Activated T-cell treated with anti-CD3 and anti-CD28 coated beads, Interleukin-2, amount 50 U/mL, for 24 hours (primary cell): ENCODE results near the gene TMEM50A.
"Not testable (repeated sequence)": the region's sequence is repeated elsewhere in the genome, so short reads cannot be mapped to it uniquely, and the experiment has no call there.

Experiments
- DNase-seq: peaks from one replicate; pipeline ENCODE4 v3.0.0-alpha.2; 2020
- H3K27ac Mint-ChIP-seq: 2 replicates; pipeline ENCODE4 v1.8.0; 2020; ENCODE audit warnings: mild to moderate bottlenecking, mixed read lengths
- H3K27me3 Mint-ChIP-seq: 2 replicates; pipeline ENCODE4 v1.8.0; 2020; ENCODE audit warnings: mixed read lengths
- H3K36me3 Mint-ChIP-seq: 2 replicates; pipeline ENCODE4 v1.8.0; 2020; ENCODE audit warnings: low read depth, mixed read lengths
- H3K4me1 Mint-ChIP-seq: 2 replicates; pipeline ENCODE4 v1.8.0; 2020; ENCODE audit warnings: low read depth, mixed read lengths
- H3K4me3 Mint-ChIP-seq: 2 replicates; pipeline ENCODE4 v1.8.0; 2020; ENCODE audit warnings: mild to moderate bottlenecking, moderate library complexity, mixed read lengths
- H3K9me3 Mint-ChIP-seq: 2 replicates; pipeline ENCODE4 v1.8.0; 2020; ENCODE audit warnings: mixed read lengths

TMEM50A gene

GRCh38 chr1:25322127-25322526 lies 16.0 kb upstream of the TMEM50A start:
- H3K4me3 Mint-ChIP-seq, H3K4me1 Mint-ChIP-seq, DNase-seq, H3K27ac Mint-ChIP-seq, H3K36me3 Mint-ChIP-seq, H3K27me3 Mint-ChIP-seq, H3K9me3 Mint-ChIP-seq: not testable (repeated sequence)

DNA sequence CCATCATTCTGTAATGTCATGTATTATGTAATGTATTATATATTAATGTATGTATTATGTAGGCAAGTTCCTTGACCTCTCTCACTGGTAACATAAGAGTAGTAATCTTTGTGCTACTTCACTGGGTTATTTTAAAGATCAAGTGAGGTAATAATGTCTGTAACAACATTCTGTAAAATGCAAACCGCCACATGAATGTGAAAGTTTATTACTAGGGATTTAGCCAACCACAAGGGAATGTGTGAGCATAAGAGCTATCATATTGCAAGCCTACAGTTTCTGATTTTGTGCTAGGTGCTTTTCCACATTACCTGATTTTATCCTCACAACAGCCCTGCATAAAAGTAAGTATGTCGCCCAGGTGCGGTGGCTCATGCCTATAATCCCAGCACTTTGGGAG lies 13.7 kb upstream of the TMEM50A start:
- not testable (repeated sequence) for H3K27me3 Mint-ChIP-seq, DNase-seq, H3K4me3 Mint-ChIP-seq, H3K27ac Mint-ChIP-seq, H3K9me3 Mint-ChIP-seq, H3K36me3 Mint-ChIP-seq, H3K4me1 Mint-ChIP-seq

DNA sequence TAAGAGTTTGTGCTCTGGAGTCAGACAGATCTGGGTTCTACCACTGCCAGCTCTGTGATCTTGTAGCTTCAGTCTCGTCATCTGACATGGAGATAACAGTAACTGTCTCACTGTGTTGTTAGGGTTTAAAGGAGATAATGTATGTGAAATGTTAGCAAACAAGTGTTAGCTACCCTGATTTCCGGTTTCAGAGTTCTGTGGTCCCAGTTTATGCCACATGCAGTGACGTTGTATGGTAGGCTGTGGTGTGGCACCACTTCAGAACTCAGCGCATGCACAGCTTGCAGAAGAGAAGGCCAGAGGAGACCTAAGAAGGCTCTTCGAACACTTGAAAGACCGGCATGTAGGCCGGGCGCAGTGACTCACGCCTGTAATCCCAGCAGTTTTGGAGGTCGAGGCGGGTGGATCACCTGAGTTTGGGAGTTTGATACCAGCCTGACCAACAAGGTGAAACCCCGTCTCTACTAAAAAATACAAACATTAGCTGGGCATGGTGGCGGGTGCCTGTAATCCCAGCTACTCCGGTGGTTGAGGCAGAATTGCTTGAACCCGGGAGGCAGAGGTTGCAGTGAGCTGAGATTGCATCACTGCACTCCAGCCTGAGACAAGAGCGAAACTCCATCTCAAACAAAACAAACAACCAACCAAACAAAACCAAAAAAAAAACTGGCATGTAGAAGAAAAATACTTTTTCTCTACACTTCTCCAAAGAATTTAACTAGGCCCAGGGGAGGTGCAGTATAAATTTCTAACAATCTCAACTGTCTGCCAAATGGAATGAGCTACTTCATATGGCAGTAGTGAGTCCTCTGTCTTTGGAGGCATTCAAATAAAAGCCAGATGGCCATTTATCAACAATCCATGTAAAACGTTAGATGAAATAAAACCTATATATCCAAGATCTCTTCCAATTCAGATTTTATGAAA lies 10.0 kb upstream of the TMEM50A start:
- peaks cover 30% of the 10 kb centered on the region for H3K4me1 Mint-ChIP-seq
- not testable (repeated sequence) for H3K27ac Mint-ChIP-seq, DNase-seq, H3K4me3 Mint-ChIP-seq, H3K9me3 Mint-ChIP-seq, H3K27me3 Mint-ChIP-seq, H3K36me3 Mint-ChIP-seq

GRCh38 chr1:25328791-25329185 lies 9.3 kb upstream of the TMEM50A start:
- not testable (repeated sequence) for H3K9me3 Mint-ChIP-seq, H3K27me3 Mint-ChIP-seq, H3K27ac Mint-ChIP-seq, H3K4me3 Mint-ChIP-seq, DNase-seq
- Mint-ChIP-seq H3K36me3 (peaks cover 12% of the 10 kb centered on the region), H3K4me1 (peaks cover 36% of the 10 kb centered on the region)

DNA sequence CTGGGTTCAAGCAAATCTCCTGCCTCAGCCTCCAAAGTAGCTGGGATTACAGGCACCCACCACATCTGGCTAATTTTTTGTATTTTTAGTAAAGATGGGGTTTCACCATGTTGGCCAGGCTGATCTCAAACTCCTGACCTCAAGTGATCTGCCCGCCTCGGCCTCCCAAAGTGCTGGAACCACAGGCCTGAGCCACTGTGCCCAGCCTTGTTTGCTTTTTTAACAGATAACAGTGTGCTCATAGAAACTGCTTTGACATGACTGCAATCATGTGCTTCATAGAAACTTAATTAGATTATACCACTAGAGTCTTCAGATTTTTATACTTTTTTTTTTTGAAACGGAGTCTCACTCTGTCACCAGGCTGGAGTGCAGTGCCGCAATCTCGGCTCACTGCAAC lies 8.8 kb upstream of the TMEM50A start:
- peaks cover 12% of the 10 kb centered on the region for H3K36me3 Mint-ChIP-seq
- H3K4me1 Mint-ChIP-seq = peaks cover 42% of the 10 kb centered on the region
- not testable (repeated sequence) for H3K4me3 Mint-ChIP-seq, DNase-seq, H3K9me3 Mint-ChIP-seq, H3K27me3 Mint-ChIP-seq
- H3K27ac Mint-ChIP-seq = peak overlapping the region; percentile 75

GRCh38 chr1:25329950-25330349 lies 8.2 kb upstream of the TMEM50A start:
- H3K4me3 Mint-ChIP-seq, DNase-seq, H3K9me3 Mint-ChIP-seq, H3K27me3 Mint-ChIP-seq: not testable (repeated sequence)
- peak overlapping the region; percentile 75 for H3K27ac Mint-ChIP-seq
- peaks cover 14% of the 10 kb centered on the region for H3K36me3 Mint-ChIP-seq
- H3K4me1 Mint-ChIP-seq = peaks cover 46% of the 10 kb centered on the region

DNA sequence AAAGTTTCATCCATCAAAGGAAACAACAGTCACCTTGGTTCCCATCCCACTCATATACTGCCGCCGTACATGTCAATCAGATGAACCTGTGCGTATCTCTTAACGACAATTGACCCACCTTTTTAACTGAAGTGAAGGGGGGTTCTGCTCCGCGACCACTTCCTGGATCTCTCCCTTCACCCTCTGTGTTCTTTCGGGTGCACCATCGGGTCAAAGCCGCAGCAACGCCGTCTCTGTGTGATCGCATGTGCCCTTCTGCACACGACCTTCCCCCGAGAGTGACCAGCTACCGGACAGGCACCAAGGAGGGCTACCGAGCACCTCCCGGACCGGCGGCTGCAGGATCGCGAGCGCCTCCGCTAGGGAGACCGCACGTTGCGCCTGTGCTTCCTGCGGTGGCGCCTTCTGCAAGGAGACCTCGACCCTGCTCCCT lies 1.2 kb upstream of the TMEM50A start:
- peak; percentile 55 for DNase-seq
- H3K27ac Mint-ChIP-seq = peak overlapping the region; percentile 89
- H3K9me3 Mint-ChIP-seq, H3K27me3 Mint-ChIP-seq: not testable (repeated sequence)
- peaks cover 45% of the 10 kb centered on the region for H3K36me3 Mint-ChIP-seq
- H3K4me3 Mint-ChIP-seq = peak overlapping the region; percentile 95
- peaks cover 51% of the 10 kb centered on the region for H3K4me1 Mint-ChIP-seq

DNA sequence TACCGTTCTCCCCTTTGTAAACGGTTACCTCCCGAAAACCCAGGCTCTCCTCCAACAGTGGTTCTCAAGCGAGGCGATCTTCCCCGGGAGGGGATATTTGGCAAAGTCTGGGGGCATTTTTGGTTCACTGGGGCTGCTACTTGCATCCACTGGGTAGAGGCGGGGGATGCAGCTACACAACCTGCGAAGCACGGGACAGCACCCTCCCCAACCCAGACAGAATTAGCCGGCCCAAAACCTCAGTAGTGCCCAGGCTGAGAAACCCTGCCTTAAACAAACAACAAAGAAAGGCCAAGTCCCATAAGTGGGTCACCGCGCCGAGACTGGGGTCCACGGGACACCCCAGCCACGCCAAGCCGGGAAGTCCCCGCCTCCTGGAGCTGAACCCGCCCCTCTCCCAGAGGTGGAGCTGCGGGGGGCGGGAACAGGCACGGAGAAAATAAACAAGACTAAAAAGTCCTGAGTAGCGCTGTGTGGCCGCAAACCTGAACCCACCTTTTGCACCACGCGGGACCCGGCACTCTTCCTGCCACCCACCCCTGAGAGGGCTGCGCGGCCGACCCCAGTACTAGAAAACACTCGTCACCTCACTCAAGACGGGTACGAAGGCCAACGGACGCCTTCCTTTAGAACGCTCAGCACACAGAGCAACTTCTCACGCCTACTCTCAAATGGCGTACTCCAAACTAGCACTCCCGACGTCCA lies 499 bp upstream of the TMEM50A start:
- peak; percentile 69 for DNase-seq
- not testable (repeated sequence) for H3K27me3 Mint-ChIP-seq, H3K9me3 Mint-ChIP-seq
- H3K27ac Mint-ChIP-seq = peak overlapping the region; percentile 96
- peak overlapping the region; percentile 95 for H3K4me3 Mint-ChIP-seq
- H3K4me1 Mint-ChIP-seq = peaks cover 47% of the 10 kb centered on the region
- H3K36me3 Mint-ChIP-seq = peaks cover 47% of the 10 kb centered on the region

GRCh38 chr1:25338986-25339385 lies 852 bp downstream of the TMEM50A start:
- no peaks in the 10 kb centered on the region for H3K9me3 Mint-ChIP-seq
- peak overlapping the region; percentile 96 for H3K27ac Mint-ChIP-seq
- peak overlapping the region; percentile 93 for H3K4me3 Mint-ChIP-seq
- no peak for DNase-seq
- peaks cover 54% of the 10 kb centered on the region for H3K36me3 Mint-ChIP-seq
- H3K27me3 Mint-ChIP-seq = no peaks in the 10 kb centered on the region
- peaks cover 42% of the 10 kb centered on the region for H3K4me1 Mint-ChIP-seq

- no peaks in the 10 kb centered on the region for H3K27me3 Mint-ChIP-seq
- no peak for DNase-seq
- H3K27ac Mint-ChIP-seq = no peak overlapping the region
- peaks cover 71% of the 10 kb centered on the region for H3K36me3 Mint-ChIP-seq
- H3K9me3 Mint-ChIP-seq = no peaks in the 10 kb centered on the region
- no peak overlapping the region for H3K4me3 Mint-ChIP-seq
- peaks cover 35% of the 10 kb centered on the region for H3K4me1 Mint-ChIP-seq
These were observed 3.6 kb downstream of the TMEM50A start for GRCh38 chr1:25341746-25342145.

- Mint-ChIP-seq H3K27ac (no peak overlapping the region), H3K27me3 (no peaks in the 10 kb centered on the region), H3K9me3 (no peaks in the 10 kb centered on the region), H3K4me3 (no peak overlapping the region), H3K4me1 (peaks cover 32% of the 10 kb centered on the region), H3K36me3 (peaks cover 77% of the 10 kb centered on the region)
- no peak for DNase-seq
These were observed 4.7 kb downstream of the TMEM50A start for GRCh38 chr1:25342846-25343245.

- H3K4me3 Mint-ChIP-seq = no peak overlapping the region
- H3K27me3 Mint-ChIP-seq = no peaks in the 10 kb centered on the region
- H3K9me3 Mint-ChIP-seq = no peaks in the 10 kb centered on the region
- H3K36me3 Mint-ChIP-seq = peaks cover 76% of the 10 kb centered on the region
- peak overlapping the region; percentile 51 for H3K27ac Mint-ChIP-seq
- peaks cover 32% of the 10 kb centered on the region for H3K4me1 Mint-ChIP-seq
- no peak for DNase-seq
These were observed 5.7 kb downstream of the TMEM50A start for GRCh38 chr1:25343872-25344271.

GRCh38 chr1:25347556-25347955 lies 9.4 kb downstream of the TMEM50A start:
- peaks cover 9% of the 10 kb centered on the region for H3K4me1 Mint-ChIP-seq
- no peaks in the 10 kb centered on the region for H3K9me3 Mint-ChIP-seq
- no peak for DNase-seq
- H3K27ac Mint-ChIP-seq = peak overlapping the region; percentile 26
- H3K4me3 Mint-ChIP-seq = no peak overlapping the region
- no peaks in the 10 kb centered on the region for H3K27me3 Mint-ChIP-seq
- H3K36me3 Mint-ChIP-seq = peaks cover 79% of the 10 kb centered on the region

GRCh38 chr1:25349606-25350005 lies 11.5 kb downstream of the TMEM50A start:
- Mint-ChIP-seq H3K27me3 (no peaks in the 10 kb centered on the region), H3K4me1 (peaks cover 2% of the 10 kb centered on the region), H3K4me3 (no peak overlapping the region), H3K36me3 (peaks cover 73% of the 10 kb centered on the region), H3K9me3 (no peaks in the 10 kb centered on the region), H3K27ac (no peak overlapping the region)
- no peak for DNase-seq

GRCh38 chr1:25355841-25356395 lies 17.8 kb downstream of the TMEM50A start:
- Mint-ChIP-seq H3K36me3 (peaks cover 78% of the 10 kb centered on the region), H3K4me1 (peaks cover 28% of the 10 kb centered on the region), H3K9me3 (no peaks in the 10 kb centered on the region), H3K4me3 (no peak overlapping the region), H3K27ac (peak overlapping the region; percentile 85), H3K27me3 (no peaks in the 10 kb centered on the region)
- DNase-seq = no peak
